Fibroblast of villous mesenchyme (primary cell): ENCODE results near the gene CLCN4. TPM values are rescaled to one million over a fixed set of nuclear protein-coding genes. Genes with fewer than 3 reads are reported as not detected.

ENCODE experiments used
- DNase-seq: peaks from one replicate; pipeline ENCODE4 v3.0.0-alpha.2; 2010; ENCODE audit warnings: low read depth
- H3K4me3 ChIP-seq: 2 replicates; pipeline ENCODE4 v1.5.1; 2011; ENCODE audit warnings: low read depth, mild to moderate bottlenecking, low read length
- CTCF ChIP-seq: IDR thresholded peaks from 2 replicates; pipeline ENCODE4 v1.5.1; 2012; ENCODE audit warnings: low read depth, mild to moderate bottlenecking, low read length; ENCODE audit not compliant: insufficient read depth
- total RNA-seq: library from RNA; depleted of rRNA; stranded (reverse); fragments of >200 nt; gene quantifications from 2 replicates; pipeline ENCODE4 v1.2.3, GENCODE V29; 2012

CLCN4 gene
- total RNA-seq, 1 donor = 1.3 TPM

GRCh38 chrX:10126044-10126443 lies 30.7 kb upstream of the CLCN4 start:
- H3K4me3 ChIP-seq = no peak overlapping the region
- TF ChIP-seq CTCF = no peak
- DNase-seq = no peak

- TF ChIP-seq CTCF = no peak
- no peak for DNase-seq
- H3K4me3 ChIP-seq = no peak overlapping the region
These were observed 29.9 kb upstream of the CLCN4 start for GRCh38 chrX:10126834-10127233.

GRCh38 chrX:10128386-10128785 lies 28.4 kb upstream of the CLCN4 start:
- DNase-seq = no peak
- no peak for TF ChIP-seq CTCF
- H3K4me3 ChIP-seq = no peak overlapping the region

GRCh38 chrX:10129229-10129628 lies 27.5 kb upstream of the CLCN4 start:
- DNase-seq = no peak

GRCh38 chrX:10130354-10130753 lies 26.4 kb upstream of the CLCN4 start:
- no peak for DNase-seq
- TF ChIP-seq CTCF = no peak
- no peak overlapping the region for H3K4me3 ChIP-seq

More at GRCh38 chrX:10129229-10129628, 27.5 kb upstream of the CLCN4 start:
- no peak overlapping the region for H3K4me3 ChIP-seq
- no peak for TF ChIP-seq CTCF

- DNase-seq = no peak
- no peak for TF ChIP-seq CTCF
- H3K4me3 ChIP-seq = no peak overlapping the region
These were observed 22.6 kb upstream of the CLCN4 start for GRCh38 chrX:10133980-10134676.

- H3K4me3 ChIP-seq = no peak overlapping the region
- no peak for DNase-seq
- TF ChIP-seq CTCF = no peak
These were observed 21.9 kb upstream of the CLCN4 start for GRCh38 chrX:10134921-10135320.
